ENCODE data around the gene WEE1. TPM values are rescaled to one million over a fixed set of nuclear protein-coding genes. Genes with fewer than 3 reads are reported as not detected.

WEE1 gene
- total and polyA plus RNA-seq, 2 experiments from 2014 or later: 50.7 to 149 TPM

DNA sequence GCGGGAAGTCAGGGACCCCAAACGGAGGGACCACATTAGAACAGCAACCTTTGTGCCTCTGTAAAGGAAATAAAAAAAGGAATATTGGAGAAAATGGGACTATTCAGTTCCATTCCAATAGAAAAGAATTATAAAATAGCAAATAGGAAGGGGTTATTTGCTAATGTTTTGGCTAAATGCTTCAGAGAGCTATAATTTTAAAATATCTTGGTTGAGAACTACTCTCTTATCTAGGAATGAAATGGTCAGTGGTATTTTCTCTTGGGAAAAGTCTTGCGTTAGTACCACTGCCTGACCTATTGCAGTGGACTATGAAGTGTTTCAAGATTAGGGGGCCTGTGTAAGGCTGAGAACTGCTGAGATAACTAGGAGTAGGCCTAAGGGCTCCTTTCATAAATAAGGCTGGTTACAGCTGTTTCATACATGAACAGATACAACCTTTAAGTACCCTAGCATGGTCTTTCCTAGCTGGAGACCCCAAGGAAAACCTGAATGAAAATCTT, 6.9 kb upstream of the WEE1 start:
- Histone ChIP-seq H3K27ac (ENCODE audit: low read depth) (peak overlapping the region; percentile 66; the same call in 1 of the 2 replicates), H3K27me3 (ENCODE audit: insufficient read depth) (no peaks in the 10 kb centered on the region), H3K36me3 (ENCODE audit: insufficient read depth) (no peaks in the 10 kb centered on the region), H3K9me2 (ENCODE audit: insufficient read depth) (no peaks in the 10 kb centered on the region), H2AFZ (no peak overlapping the region), H3F3A (replicated peaks; ENCODE audit: low read depth) (no peaks in the 10 kb centered on the region), H4K20me1 (replicated peaks; ENCODE audit: insufficient read depth) (no peaks in the 10 kb centered on the region), H3K4me3 (no peak overlapping the region), H3K4me2 (no peak overlapping the region), H3K4me1 (ENCODE audit: insufficient read depth) (peaks cover 30% of the 10 kb centered on the region), H3K79me2 (replicated peaks; ENCODE audit: insufficient read depth) (no peaks in the 10 kb centered on the region)
- ATAC-seq: no peak
- peaks cover 44% of the 10 kb centered on the region for H3K4me1 Mint-ChIP-seq
- H3K36me3 Mint-ChIP-seq (ENCODE audit: low read depth): peaks cover under 1% of the 10 kb centered on the region; the same call in 2 of the 3 replicates
- TF ChIP-seq, protein P1, sequence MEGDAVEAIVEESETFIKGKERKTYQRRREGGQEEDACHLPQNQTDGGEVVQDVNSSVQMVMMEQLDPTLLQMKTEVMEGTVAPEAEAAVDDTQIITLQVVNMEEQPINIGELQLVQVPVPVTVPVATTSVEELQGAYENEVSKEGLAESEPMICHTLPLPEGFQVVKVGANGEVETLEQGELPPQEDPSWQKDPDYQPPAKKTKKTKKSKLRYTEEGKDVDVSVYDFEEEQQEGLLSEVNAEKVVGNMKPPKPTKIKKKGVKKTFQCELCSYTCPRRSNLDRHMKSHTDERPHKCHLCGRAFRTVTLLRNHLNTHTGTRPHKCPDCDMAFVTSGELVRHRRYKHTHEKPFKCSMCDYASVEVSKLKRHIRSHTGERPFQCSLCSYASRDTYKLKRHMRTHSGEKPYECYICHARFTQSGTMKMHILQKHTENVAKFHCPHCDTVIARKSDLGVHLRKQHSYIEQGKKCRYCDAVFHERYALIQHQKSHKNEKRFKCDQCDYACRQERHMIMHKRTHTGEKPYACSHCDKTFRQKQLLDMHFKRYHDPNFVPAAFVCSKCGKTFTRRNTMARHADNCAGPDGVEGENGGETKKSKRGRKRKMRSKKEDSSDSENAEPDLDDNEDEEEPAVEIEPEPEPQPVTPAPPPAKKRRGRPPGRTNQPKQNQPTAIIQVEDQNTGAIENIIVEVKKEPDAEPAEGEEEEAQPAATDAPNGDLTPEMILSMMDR (conservative IDR thresholded peaks at IDR 0.05; ENCODE audit: low read depth in 2 of 2): no peak
- TF ChIP-seq NANOG (IDR thresholded peaks at IDR 0.05; ENCODE audit: borderline replicate concordance): no peak
- TF ChIP-seq POLR2AphosphoS5 (IDR thresholded peaks at IDR 0.05; ENCODE audit: low read depth): no peak
- TF ChIP-seq STAT1 (IDR thresholded peaks at IDR 0.05; ENCODE audit: unreplicated experiment): no peak
- TF ChIP-seq, protein P2, sequence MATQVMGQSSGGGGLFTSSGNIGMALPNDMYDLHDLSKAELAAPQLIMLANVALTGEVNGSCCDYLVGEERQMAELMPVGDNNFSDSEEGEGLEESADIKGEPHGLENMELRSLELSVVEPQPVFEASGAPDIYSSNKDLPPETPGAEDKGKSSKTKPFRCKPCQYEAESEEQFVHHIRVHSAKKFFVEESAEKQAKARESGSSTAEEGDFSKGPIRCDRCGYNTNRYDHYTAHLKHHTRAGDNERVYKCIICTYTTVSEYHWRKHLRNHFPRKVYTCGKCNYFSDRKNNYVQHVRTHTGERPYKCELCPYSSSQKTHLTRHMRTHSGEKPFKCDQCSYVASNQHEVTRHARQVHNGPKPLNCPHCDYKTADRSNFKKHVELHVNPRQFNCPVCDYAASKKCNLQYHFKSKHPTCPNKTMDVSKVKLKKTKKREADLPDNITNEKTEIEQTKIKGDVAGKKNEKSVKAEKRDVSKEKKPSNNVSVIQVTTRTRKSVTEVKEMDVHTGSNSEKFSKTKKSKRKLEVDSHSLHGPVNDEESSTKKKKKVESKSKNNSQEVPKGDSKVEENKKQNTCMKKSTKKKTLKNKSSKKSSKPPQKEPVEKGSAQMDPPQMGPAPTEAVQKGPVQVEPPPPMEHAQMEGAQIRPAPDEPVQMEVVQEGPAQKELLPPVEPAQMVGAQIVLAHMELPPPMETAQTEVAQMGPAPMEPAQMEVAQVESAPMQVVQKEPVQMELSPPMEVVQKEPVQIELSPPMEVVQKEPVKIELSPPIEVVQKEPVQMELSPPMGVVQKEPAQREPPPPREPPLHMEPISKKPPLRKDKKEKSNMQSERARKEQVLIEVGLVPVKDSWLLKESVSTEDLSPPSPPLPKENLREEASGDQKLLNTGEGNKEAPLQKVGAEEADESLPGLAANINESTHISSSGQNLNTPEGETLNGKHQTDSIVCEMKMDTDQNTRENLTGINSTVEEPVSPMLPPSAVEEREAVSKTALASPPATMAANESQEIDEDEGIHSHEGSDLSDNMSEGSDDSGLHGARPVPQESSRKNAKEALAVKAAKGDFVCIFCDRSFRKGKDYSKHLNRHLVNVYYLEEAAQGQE (IDR thresholded peaks at IDR 0.05; ENCODE audit: unreplicated experiment): no peak
- TF ChIP-seq, protein P3, sequence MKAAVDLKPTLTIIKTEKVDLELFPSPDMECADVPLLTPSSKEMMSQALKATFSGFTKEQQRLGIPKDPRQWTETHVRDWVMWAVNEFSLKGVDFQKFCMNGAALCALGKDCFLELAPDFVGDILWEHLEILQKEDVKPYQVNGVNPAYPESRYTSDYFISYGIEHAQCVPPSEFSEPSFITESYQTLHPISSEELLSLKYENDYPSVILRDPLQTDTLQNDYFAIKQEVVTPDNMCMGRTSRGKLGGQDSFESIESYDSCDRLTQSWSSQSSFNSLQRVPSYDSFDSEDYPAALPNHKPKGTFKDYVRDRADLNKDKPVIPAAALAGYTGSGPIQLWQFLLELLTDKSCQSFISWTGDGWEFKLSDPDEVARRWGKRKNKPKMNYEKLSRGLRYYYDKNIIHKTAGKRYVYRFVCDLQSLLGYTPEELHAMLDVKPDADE (IDR thresholded peaks at IDR 0.05): no peak
- H3K27ac Mint-ChIP-seq: peak overlapping the region; percentile 91
- H3K4me3 Mint-ChIP-seq: no peak overlapping the region
- H3K27me3 Mint-ChIP-seq (ENCODE audit: insufficient read depth, low read depth, poor library complexity): peaks cover 17% of the 10 kb centered on the region
- DNase-seq (ENCODE audit: low spot score): no peak
- peaks cover 6% of the 10 kb centered on the region; the same call in 1 of the 3 replicates for H3K9me3 Mint-ChIP-seq

DNA sequence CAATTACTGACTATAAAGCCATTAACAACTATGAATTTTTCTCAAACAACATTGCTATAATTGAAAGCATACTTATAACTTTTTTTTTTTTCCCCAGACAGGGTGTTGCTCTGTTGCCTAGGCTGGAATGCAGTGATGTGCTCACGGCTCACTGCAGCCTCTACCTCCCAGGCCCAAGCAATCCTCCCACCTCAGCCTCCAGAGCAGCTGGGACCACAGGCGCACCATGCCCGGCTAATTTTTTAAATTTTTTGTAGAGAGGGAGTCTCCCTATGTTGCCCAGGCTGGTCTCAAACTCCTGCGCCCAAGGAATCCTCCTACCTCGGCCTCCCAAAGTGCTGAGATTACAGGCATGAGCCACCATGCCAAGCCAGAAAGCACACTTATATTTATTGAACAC, 6.1 kb upstream of the WEE1 start:
- Histone ChIP-seq H3K27me3 (ENCODE audit: insufficient read depth) (no peaks in the 10 kb centered on the region), H3F3A (replicated peaks; ENCODE audit: low read depth) (no peaks in the 10 kb centered on the region), H3K9me2 (ENCODE audit: insufficient read depth) (no peaks in the 10 kb centered on the region)
- TF ChIP-seq STAT1 (IDR thresholded peaks at IDR 0.05; ENCODE audit: unreplicated experiment) (no peak), JUNB (IDR thresholded peaks at IDR 0.05; ENCODE audit: unreplicated experiment) (no peak), EZH2 (IDR thresholded peaks at IDR 0.05; ENCODE audit: low read depth, unreplicated experiment) (no peak)
- TF ChIP-seq, protein P4, sequence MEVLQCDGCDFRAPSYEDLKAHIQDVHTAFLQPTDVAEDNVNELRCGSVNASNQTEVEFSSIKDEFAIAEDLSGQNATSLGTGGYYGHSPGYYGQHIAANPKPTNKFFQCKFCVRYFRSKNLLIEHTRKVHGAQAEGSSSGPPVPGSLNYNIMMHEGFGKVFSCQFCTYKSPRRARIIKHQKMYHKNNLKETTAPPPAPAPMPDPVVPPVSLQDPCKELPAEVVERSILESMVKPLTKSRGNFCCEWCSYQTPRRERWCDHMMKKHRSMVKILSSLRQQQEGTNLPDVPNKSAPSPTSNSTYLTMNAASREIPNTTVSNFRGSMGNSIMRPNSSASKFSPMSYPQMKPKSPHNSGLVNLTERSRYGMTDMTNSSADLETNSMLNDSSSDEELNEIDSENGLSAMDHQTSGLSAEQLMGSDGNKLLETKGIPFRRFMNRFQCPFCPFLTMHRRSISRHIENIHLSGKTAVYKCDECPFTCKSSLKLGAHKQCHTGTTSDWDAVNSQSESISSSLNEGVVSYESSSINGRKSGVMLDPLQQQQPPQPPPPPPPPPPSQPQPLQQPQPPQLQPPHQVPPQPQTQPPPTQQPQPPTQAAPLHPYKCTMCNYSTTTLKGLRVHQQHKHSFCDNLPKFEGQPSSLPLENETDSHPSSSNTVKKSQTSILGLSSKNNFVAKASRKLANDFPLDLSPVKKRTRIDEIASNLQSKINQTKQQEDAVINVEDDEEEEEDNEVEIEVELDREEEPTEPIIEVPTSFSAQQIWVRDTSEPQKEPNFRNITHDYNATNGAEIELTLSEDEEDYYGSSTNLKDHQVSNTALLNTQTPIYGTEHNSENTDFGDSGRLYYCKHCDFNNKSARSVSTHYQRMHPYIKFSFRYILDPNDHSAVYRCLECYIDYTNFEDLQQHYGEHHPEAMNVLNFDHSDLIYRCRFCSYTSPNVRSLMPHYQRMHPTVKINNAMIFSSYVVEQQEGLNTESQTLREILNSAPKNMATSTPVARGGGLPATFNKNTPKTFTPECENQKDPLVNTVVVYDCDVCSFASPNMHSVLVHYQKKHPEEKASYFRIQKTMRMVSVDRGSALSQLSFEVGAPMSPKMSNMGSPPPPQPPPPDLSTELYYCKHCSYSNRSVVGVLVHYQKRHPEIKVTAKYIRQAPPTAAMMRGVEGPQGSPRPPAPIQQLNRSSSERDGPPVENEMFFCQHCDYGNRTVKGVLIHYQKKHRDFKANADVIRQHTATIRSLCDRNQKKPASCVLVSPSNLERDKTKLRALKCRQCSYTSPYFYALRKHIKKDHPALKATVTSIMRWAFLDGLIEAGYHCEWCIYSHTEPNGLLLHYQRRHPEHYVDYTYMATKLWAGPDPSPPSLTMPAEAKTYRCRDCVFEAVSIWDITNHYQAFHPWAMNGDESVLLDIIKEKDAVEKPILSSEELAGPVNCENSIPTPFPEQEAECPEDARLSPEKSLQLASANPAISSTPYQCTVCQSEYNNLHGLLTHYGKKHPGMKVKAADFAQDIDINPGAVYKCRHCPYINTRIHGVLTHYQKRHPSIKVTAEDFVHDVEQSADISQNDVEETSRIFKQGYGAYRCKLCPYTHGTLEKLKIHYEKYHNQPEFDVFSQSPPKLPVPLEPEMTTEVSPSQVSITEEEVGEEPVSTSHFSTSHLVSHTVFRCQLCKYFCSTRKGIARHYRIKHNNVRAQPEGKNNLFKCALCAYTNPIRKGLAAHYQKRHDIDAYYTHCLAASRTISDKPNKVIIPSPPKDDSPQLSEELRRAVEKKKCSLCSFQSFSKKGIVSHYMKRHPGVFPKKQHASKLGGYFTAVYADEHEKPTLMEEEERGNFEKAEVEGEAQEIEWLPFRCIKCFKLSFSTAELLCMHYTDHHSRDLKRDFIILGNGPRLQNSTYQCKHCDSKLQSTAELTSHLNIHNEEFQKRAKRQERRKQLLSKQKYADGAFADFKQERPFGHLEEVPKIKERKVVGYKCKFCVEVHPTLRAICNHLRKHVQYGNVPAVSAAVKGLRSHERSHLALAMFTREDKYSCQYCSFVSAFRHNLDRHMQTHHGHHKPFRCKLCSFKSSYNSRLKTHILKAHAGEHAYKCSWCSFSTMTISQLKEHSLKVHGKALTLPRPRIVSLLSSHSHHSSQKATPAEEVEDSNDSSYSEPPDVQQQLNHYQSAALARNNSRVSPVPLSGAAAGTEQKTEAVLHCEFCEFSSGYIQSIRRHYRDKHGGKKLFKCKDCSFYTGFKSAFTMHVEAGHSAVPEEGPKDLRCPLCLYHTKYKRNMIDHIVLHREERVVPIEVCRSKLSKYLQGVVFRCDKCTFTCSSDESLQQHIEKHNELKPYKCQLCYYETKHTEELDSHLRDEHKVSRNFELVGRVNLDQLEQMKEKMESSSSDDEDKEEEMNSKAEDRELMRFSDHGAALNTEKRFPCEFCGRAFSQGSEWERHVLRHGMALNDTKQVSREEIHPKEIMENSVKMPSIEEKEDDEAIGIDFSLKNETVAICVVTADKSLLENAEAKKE (CRISPR knock-in tag; IDR thresholded peaks at IDR 0.05): no peak

More for the DNA sequence above, 6.1 kb upstream of the WEE1 start:
- Mint-ChIP-seq H3K27me3 (ENCODE audit: insufficient read depth, low read depth, poor library complexity) (peaks cover 22% of the 10 kb centered on the region), H3K4me3 (no peak overlapping the region), H3K9me3 (no peaks in the 10 kb centered on the region; the same call in 2 of the 3 replicates), H3K27ac (no peak overlapping the region; the same call in 1 of the 2 replicates), H3K36me3 (ENCODE audit: low read depth) (no peaks in the 10 kb centered on the region; the same call in 2 of the 3 replicates), H3K4me1 (peaks cover 50% of the 10 kb centered on the region)
- Histone ChIP-seq H3K79me2 (replicated peaks; ENCODE audit: insufficient read depth) (no peaks in the 10 kb centered on the region), H2AFZ (no peak overlapping the region), H3K4me2 (no peak overlapping the region), H3K4me3 (no peak overlapping the region), H4K20me1 (replicated peaks; ENCODE audit: insufficient read depth) (no peaks in the 10 kb centered on the region), H3K36me3 (ENCODE audit: insufficient read depth) (no peaks in the 10 kb centered on the region), H3K4me1 (ENCODE audit: insufficient read depth) (peaks cover 35% of the 10 kb centered on the region), H3K27ac (ENCODE audit: low read depth) (0 out of 2 replicates have a peak overlapping the region, but pooled peaks have one; percentile 97)
- DNase-seq (ENCODE audit: low spot score) (no peak), ATAC-seq (no peak)
